ENCODE results near the gene NR4A2.

NR4A2 gene

DNA sequence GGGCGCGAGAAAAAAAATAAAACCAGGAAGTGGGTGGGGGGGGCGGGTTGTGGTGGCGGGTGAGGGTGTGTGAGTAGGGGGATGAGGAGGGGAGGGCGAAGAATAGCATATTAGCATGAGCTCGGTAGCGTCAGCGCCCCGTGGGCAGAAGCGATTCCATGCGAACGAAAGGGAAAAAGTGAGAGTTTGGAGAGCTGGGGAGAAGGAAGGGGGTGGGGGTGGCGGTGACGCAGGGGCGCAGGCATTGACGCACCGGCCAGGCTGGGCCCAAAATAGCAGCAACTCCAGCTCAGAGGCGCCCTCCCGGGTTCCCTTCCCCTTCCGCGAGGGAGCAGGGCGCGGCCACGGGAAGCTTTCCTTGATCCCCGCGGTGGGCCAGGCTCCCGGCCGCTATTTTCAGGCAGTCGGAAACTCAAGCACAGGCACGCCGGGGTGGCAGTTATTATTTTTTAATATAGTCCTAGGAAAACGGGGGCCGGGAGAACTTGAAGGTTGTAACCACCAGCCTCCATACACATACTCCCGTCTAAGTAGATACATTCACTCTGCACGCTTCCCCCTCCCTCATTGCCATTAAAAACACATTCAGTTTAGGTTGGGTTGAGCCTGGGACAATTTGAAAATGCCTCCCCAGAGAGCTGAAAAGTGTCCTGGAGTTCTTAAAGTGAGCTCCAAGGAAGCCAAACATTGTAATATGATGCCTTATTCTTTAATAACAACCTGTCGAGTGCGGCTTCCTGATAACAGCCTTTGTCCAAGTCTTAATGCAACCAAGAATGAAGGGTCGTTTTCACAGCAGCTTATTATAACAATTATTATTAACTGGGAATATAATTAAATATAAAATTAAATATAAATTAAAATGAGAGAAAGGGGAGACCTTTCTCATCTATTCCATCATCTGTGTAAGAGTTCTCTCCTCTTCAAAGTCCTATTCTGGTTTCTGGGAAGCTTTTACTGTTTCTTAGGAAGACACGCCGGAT lies 2.3 kb upstream of the NR4A2 start:
- ChIA-PET POLR2A (interaction anchor here (0.6 to 3.6 kb wide), 12 partner anchors 8 to 466 kb away, joined by 3 to 19 read pairs (median 4); no protein-coding TSS in a partner anchor), CTCF (interaction anchor here (0.6 to 3.0 kb wide), 18 partner anchors 18 to 717 kb away, joined by 3 to 28 read pairs (median 3); no protein-coding TSS in a partner anchor)
- Histone ChIP-seq H3K27ac (ENCODE audit: extremely low read depth, low read depth, low read length) (peak overlapping the region; percentile 96), H3K36me3 (ENCODE audit: control insufficient read depth in 2 of 2, insufficient read depth in 1 of 2, low read length in 2 of 2) (peaks cover 0 to 3% of the 10 kb centered on the region in 2 experiments; a peak in 1 of 3 replicates), H3K4me3 (ENCODE audit: low read depth, low read length) (peak overlapping the region; percentile 72), H3K9me3 (ENCODE audit: control insufficient read depth, insufficient read depth, low read depth, low read length) (no peaks in the 10 kb centered on the region), H3K4me1 (ENCODE audit: control insufficient read depth, insufficient read depth, low read length) (peaks cover 7% of the 10 kb centered on the region; the same call in 1 of the 2 replicates)
- no peak for TF ChIP-seq ZNF791 (tag by site-specific recombination; IDR thresholded peaks at IDR 0.05)
- TF ChIP-seq MZF1 (tag by site-specific recombination; IDR thresholded peaks at IDR 0.05; ENCODE audit: borderline replicate concordance), result peak; percentile 75; the same call in 1 of the 2 replicates
- TF ChIP-seq SETDB1 (IDR thresholded peaks at IDR 0.05; ENCODE audit: insufficient read length, low read length), result no peak
- TF ChIP-seq, protein P1, sequence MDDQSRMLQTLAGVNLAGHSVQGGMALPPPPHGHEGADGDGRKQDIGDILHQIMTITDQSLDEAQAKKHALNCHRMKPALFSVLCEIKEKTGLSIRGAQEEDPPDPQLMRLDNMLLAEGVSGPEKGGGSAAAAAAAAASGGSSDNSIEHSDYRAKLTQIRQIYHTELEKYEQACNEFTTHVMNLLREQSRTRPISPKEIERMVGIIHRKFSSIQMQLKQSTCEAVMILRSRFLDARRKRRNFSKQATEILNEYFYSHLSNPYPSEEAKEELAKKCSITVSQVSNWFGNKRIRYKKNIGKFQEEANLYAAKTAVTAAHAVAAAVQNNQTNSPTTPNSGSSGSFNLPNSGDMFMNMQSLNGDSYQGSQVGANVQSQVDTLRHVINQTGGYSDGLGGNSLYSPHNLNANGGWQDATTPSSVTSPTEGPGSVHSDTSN (CRISPR knock-in tag; IDR thresholded peaks at IDR 0.05), result no peak
- TF ChIP-seq ELK4 (IDR thresholded peaks at IDR 0.05; ENCODE audit: borderline replicate concordance, low read depth, low read length), result no peak
- no peak for TF ChIP-seq ZNF670 (tag by site-specific recombination; IDR thresholded peaks at IDR 0.05; ENCODE audit: low read depth)
- TF ChIP-seq ZNF112 (tag by site-specific recombination; IDR thresholded peaks at IDR 0.05), result no peak
- TF ChIP-seq ZNF132 (tag by site-specific recombination; IDR thresholded peaks at IDR 0.05; ENCODE audit: borderline replicate concordance), result no peak
- peak; percentile 54; the same call in 1 of the 2 replicates for TF ChIP-seq ZNF239 (tag by site-specific recombination; IDR thresholded peaks at IDR 0.05)
- TF ChIP-seq, protein P2, sequence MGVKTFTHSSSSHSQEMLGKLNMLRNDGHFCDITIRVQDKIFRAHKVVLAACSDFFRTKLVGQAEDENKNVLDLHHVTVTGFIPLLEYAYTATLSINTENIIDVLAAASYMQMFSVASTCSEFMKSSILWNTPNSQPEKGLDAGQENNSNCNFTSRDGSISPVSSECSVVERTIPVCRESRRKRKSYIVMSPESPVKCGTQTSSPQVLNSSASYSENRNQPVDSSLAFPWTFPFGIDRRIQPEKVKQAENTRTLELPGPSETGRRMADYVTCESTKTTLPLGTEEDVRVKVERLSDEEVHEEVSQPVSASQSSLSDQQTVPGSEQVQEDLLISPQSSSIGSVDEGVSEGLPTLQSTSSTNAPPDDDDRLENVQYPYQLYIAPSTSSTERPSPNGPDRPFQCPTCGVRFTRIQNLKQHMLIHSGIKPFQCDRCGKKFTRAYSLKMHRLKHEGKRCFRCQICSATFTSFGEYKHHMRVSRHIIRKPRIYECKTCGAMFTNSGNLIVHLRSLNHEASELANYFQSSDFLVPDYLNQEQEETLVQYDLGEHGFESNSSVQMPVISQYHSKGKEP (tag by site-specific recombination; IDR thresholded peaks at IDR 0.05), result no peak
- 0 out of 2 replicates have a peak, but pooled peaks have one; percentile 21 for TF ChIP-seq ZFP37 (tag by site-specific recombination; IDR thresholded peaks at IDR 0.05)
- TF ChIP-seq ZNF214 (tag by site-specific recombination; IDR thresholded peaks at IDR 0.05; ENCODE audit: borderline replicate concordance), result no peak
- TF ChIP-seq FEZF1 (tag by site-specific recombination; IDR thresholded peaks at IDR 0.05), result peak; percentile 61
- TF ChIP-seq PRDM10 (tag by site-specific recombination; IDR thresholded peaks at IDR 0.05), result peak; percentile 42; the same call in 1 of the 2 replicates
- no peak for TF ChIP-seq GLI4 (tag by site-specific recombination; IDR thresholded peaks at IDR 0.05)
- peak; percentile 90 for TF ChIP-seq EGR2 (tag by site-specific recombination; IDR thresholded peaks at IDR 0.05; ENCODE audit: low read depth)
- TF ChIP-seq, protein P3, sequence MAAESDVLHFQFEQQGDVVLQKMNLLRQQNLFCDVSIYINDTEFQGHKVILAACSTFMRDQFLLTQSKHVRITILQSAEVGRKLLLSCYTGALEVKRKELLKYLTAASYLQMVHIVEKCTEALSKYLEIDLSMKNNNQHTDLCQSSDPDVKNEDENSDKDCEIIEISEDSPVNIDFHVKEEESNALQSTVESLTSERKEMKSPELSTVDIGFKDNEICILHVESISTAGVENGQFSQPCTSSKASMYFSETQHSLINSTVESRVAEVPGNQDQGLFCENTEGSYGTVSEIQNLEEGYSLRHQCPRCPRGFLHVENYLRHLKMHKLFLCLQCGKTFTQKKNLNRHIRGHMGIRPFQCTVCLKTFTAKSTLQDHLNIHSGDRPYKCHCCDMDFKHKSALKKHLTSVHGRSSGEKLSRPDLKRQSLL (tag by site-specific recombination; IDR thresholded peaks at IDR 0.05), result no peak
- TF ChIP-seq BCL11A (tag by site-specific recombination; IDR thresholded peaks at IDR 0.05; ENCODE audit: low read depth), result no peak
- TF ChIP-seq, protein P4, sequence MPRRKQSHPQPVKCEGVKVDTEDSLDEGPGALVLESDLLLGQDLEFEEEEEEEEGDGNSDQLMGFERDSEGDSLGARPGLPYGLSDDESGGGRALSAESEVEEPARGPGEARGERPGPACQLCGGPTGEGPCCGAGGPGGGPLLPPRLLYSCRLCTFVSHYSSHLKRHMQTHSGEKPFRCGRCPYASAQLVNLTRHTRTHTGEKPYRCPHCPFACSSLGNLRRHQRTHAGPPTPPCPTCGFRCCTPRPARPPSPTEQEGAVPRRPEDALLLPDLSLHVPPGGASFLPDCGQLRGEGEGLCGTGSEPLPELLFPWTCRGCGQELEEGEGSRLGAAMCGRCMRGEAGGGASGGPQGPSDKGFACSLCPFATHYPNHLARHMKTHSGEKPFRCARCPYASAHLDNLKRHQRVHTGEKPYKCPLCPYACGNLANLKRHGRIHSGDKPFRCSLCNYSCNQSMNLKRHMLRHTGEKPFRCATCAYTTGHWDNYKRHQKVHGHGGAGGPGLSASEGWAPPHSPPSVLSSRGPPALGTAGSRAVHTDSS (tag by site-specific recombination; IDR thresholded peaks at IDR 0.05), result no peak
- no peak for TF ChIP-seq ZNF175 (tag by site-specific recombination; IDR thresholded peaks at IDR 0.05)
- no peak for TF ChIP-seq ZNF311 (tag by site-specific recombination; IDR thresholded peaks at IDR 0.05; ENCODE audit: borderline replicate concordance)
- TF ChIP-seq ZSCAN4 (tag by site-specific recombination; IDR thresholded peaks at IDR 0.05), result no peak
- no peak for TF ChIP-seq ZNF274 (IDR thresholded peaks at IDR 0.05; ENCODE audit: low read length)
- TF ChIP-seq ZNF274 (tag by site-specific recombination; IDR thresholded peaks at IDR 0.05; ENCODE audit: borderline replicate concordance), result no peak
